Nephron (organoid): ENCODE measurements around the gene ZNF580.

Source experiments
- H3K27ac Mint-ChIP-seq, 3 experiments: 2 replicates each; pipeline ENCODE4 v1.8.0; 2020; ENCODE audit warnings: mixed read lengths in 3 of 3, mild to moderate bottlenecking in 2 of 3, moderate library complexity in 1 of 3
- H3K27me3 Mint-ChIP-seq: 2 replicates; pipeline ENCODE4 v1.8.0; 2021; ENCODE audit warnings: low read depth, mild to moderate bottlenecking, moderate library complexity, mixed read lengths
- H3K36me3 Mint-ChIP-seq: 2 replicates; pipeline ENCODE4 v1.8.0; 2020; ENCODE audit warnings: low read depth, mixed read lengths
- H3K4me1 Mint-ChIP-seq: 2 replicates; pipeline ENCODE4 v1.8.0; 2020; ENCODE audit warnings: mixed read lengths
- H3K4me3 Mint-ChIP-seq, 3 experiments: 2 replicates each; pipeline ENCODE4 v1.8.0; 2020; ENCODE audit warnings: mild to moderate bottlenecking in 3 of 3, mixed read lengths in 3 of 3, moderate library complexity in 2 of 3
- H3K9me3 Mint-ChIP-seq: 2 replicates; pipeline ENCODE4 v1.8.0; 2020; ENCODE audit warnings: mixed read lengths
- TF ChIP-seq, protein P1 (sequence below), 3 experiments: fragments of 200-600 bp; sonication (generic); IDR thresholded peaks; one replicate each; pipeline ENCODE4 v1.5.0; 2021; ENCODE audit warnings: antibody characterized with exemption in 3 of 3; ENCODE audit not compliant: unreplicated experiment in 3 of 3

ZNF580 gene

DNA sequence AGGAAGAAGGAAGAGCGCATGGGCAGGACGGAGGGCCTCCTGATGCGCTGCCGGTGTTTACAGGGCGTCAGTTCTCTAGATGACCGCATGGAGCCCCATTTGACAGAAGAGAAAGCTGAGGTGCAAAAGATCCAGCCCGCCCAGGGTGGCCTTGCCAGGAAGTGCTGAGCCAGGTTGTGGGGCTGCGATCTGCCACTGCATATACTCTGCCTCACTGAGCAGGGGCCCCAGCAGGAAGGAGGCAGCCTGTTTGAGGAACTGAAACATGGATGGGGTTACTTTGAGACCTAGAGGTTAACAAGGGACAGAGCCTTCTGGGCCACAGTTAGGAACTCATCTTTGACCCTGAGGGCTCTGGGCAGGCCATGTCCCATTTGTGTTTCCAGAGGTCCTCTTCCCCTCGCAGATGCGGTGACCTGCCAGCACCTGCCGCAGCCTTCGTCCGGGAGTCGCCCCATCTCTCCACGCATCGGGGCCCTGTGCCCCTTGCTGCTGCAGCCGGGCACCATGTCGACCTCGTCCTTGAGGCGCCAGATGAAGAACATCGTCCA is 37.4 kb downstream of the ZNF580 start:
- Mint-ChIP-seq H3K27me3 (no peaks in the 10 kb centered on the region), H3K36me3 (peaks cover 44% of the 10 kb centered on the region), H3K27ac (peak overlapping the region in 2 of 3 experiments; percentile 17 to 94), H3K9me3 (no peaks in the 10 kb centered on the region), H3K4me1 (peaks cover 39% of the 10 kb centered on the region), H3K4me3 (peak overlapping the region; percentile 26 to 98 (median 95))
- TF ChIP-seq, protein P1, sequence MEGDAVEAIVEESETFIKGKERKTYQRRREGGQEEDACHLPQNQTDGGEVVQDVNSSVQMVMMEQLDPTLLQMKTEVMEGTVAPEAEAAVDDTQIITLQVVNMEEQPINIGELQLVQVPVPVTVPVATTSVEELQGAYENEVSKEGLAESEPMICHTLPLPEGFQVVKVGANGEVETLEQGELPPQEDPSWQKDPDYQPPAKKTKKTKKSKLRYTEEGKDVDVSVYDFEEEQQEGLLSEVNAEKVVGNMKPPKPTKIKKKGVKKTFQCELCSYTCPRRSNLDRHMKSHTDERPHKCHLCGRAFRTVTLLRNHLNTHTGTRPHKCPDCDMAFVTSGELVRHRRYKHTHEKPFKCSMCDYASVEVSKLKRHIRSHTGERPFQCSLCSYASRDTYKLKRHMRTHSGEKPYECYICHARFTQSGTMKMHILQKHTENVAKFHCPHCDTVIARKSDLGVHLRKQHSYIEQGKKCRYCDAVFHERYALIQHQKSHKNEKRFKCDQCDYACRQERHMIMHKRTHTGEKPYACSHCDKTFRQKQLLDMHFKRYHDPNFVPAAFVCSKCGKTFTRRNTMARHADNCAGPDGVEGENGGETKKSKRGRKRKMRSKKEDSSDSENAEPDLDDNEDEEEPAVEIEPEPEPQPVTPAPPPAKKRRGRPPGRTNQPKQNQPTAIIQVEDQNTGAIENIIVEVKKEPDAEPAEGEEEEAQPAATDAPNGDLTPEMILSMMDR (IDR thresholded peaks at IDR 0.05; ENCODE audit: unreplicated experiment in 3 of 3), result no peak

DNA sequence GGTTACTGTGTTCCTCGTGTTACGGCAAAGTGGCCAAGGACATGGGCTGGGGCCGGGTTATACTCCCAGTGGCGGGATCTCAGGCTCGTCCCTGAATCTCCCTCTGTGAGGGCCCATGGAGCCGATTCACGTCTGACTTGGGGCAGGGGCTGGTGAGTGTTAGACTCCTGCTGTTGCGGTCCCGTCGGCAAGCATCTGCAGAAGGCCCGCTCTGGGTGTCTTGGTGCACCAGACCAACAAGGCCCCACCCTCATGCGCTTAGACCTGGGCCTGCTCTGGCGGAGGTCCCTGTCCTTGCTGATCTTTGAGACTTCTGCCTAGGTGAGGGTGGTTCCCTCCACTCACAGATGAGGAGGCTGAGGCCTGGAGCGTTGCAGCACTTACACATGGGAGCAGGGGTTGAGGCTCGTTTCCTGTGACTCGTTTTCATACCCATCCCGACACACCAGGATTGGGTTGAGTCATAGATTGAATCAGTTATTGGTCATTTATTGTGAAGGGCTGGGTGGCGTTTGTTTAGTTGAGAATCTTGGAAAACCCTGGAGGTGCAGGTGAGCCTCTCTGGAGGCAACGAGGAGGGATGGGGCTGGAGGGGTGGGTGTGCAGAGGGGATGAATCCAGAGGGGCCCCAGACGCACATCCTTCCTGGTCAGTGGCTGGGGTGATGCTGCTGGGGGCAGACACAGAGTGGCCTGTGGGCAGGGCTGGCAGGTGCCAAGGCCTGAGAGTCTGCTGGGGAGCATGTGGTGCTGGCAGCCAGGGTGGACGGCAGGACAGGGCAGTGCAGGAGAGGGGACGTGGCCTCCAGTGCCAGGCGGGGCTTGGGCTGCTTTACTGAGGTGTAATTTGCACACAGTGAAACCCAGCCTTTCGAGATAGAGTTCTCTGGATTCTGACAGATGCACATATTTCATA is 38.8 kb downstream of the ZNF580 start:
- H3K27me3 Mint-ChIP-seq, result no peaks in the 10 kb centered on the region
- H3K4me1 Mint-ChIP-seq, result peaks cover 35% of the 10 kb centered on the region
- H3K4me3 Mint-ChIP-seq, result peak overlapping the region in 1 of 3 experiments; percentile 28
- no peaks in the 10 kb centered on the region for H3K9me3 Mint-ChIP-seq
- H3K27ac Mint-ChIP-seq, result peak overlapping the region in 1 of 3 experiments; percentile 77
- TF ChIP-seq, protein P1 (IDR thresholded peaks at IDR 0.05; ENCODE audit: unreplicated experiment in 3 of 3), result no peak
- peaks cover 41% of the 10 kb centered on the region for H3K36me3 Mint-ChIP-seq

DNA sequence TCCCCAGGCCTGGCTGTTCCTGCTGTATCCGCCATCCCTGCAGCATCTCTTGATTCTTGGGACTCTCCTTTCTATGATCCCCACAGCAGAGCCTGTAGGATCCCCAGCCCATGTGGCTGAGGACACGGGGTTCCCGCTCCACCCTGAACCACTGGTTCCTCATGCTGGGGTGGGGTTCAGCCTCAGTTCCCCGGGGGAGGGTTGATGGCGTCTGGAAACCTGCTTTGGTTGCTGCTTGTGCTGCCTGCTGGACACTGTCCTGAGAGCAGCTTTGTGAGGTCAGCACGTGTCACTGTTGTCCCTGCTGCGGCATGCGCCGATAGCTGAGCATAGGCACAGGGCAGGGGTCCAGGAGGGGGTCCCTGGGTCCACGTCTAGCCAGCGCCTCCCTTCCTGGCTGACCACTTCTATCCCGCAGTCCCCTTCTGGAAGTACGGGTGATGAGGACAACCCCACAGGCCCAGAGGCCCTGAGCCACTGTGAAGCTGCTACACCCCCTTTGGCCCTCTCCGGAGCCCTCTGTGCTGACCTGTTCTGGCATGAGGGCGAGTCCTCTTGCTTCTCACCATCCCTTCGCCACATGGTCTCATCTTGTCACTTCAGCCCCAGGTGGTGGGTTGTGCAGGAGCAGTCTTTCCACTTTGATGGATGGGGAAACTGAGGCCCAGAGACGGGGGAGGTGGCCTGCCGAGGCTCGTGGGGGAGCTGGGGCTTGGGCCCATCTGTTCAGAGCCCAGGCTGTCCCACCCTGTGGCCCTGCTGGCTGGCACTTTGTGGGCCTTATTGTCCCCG is 39.7 kb downstream of the ZNF580 start:
- no peaks in the 10 kb centered on the region for H3K27me3 Mint-ChIP-seq
- TF ChIP-seq, protein P1 (IDR thresholded peaks at IDR 0.05; ENCODE audit: unreplicated experiment in 3 of 3), result no peak
- H3K9me3 Mint-ChIP-seq, result no peaks in the 10 kb centered on the region
- H3K27ac Mint-ChIP-seq, result no peak overlapping the region
- peaks cover 30% of the 10 kb centered on the region for H3K4me1 Mint-ChIP-seq
- peaks cover 41% of the 10 kb centered on the region for H3K36me3 Mint-ChIP-seq
- peak overlapping the region in 1 of 3 experiments; percentile 11 for H3K4me3 Mint-ChIP-seq

DNA sequence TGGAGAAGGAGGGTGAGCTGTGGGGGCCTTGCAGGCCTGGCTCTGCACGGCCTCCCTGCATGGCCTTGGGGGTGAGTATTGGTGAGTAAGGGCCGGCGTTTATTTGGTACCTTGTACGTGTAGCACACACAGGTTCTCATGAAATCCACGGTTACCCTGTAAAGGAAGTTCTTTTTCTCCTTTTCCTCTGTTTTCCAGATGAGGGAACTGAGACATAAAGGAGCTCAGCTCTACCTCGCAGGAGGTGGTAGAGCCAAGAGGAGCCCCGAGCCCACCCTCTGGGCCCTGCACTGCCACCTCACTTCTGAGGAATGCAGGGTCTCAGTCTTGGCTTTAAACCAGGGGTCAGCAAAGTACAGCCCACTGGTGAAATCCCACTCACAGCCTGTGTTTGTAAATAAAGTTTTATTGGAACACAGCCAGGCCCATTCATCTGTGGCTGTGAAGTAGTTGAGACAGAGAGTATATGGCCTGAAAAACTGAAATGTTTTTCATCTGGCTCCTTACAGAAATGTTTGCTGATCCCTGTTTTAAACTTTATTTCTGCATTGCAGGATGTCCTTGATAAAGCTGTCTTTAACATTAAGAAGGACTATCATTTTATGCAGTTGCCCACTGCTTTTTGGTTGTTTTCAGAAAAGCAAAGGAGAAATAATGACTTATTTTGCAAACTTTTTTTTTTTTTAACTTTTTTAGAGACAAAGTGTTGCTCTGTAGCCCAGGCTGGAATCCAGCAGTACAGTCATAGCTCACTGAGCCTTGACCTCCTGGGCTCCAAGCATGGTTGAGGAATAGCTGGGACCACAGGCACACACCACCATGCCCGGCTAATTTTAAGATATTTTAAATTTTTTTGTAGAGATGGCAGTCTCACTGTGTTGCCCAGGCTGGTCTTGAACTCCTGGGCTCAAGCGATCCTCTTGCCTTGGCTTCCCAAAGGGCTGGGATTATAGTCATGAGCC is 40.6 kb downstream of the ZNF580 start:
- Mint-ChIP-seq H3K27me3 (no peaks in the 10 kb centered on the region), H3K4me1 (peaks cover 21% of the 10 kb centered on the region), H3K4me3 (no peak overlapping the region), H3K36me3 (peaks cover 44% of the 10 kb centered on the region), H3K9me3 (no peaks in the 10 kb centered on the region), H3K27ac (peak overlapping the region in 1 of 3 experiments; percentile 69)
- TF ChIP-seq, protein P1 (IDR thresholded peaks at IDR 0.05; ENCODE audit: unreplicated experiment in 3 of 3), result no peak
